Coronary artery (tissue), 2 donors: ENCODE results near the gene NXN.

Source experiments
- DNase-seq: peaks from one replicate; pipeline ENCODE4 v3.0.0-alpha.2; 2017; ENCODE audit warnings: low spot score
- H3K27ac ChIP-seq, 2 donors: fragments of 200-600 bp; sonication (generic); one replicate each; pipeline ENCODE4 v1.5.1; 2016 to 2019
- H3K4me3 ChIP-seq: fragments of 200-600 bp; sonication (generic); 2 replicates; pipeline ENCODE4 v1.5.1; 2016; ENCODE audit warnings: mild to moderate bottlenecking, moderate library complexity
- TF ChIP-seq, protein P1 (sequence below): fragments of 200-600 bp; sonication (generic); IDR thresholded peaks from one replicate; pipeline ENCODE4 v1.5.1; 2019; ENCODE audit warnings: antibody characterized with exemption

The NXN gene

DNA sequence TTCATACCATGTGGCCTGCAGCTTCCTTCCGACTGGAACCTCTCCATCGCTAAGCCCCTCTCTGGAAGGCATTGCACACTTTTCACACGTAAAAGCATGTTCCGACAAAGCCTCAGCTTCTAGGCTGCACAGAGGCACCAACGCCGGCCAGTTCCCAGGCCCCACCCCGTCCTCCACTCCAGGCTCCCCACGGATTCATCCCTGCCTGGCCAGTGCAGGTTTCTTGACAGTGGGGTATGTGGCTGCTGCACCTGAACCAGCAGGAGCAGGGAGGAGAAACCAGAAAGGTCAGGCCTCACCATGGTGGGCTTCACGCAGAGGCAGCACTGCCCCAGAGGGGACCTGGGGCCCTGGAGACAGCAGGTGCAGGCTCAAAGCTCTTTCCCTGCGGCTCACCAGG is 31.6 kb upstream of the NXN start:
- Histone ChIP-seq H3K27ac (peak overlapping the region; percentile 7 to 94), H3K4me3 (no peak overlapping the region)
- DNase-seq = no peak
- TF ChIP-seq, protein P1, sequence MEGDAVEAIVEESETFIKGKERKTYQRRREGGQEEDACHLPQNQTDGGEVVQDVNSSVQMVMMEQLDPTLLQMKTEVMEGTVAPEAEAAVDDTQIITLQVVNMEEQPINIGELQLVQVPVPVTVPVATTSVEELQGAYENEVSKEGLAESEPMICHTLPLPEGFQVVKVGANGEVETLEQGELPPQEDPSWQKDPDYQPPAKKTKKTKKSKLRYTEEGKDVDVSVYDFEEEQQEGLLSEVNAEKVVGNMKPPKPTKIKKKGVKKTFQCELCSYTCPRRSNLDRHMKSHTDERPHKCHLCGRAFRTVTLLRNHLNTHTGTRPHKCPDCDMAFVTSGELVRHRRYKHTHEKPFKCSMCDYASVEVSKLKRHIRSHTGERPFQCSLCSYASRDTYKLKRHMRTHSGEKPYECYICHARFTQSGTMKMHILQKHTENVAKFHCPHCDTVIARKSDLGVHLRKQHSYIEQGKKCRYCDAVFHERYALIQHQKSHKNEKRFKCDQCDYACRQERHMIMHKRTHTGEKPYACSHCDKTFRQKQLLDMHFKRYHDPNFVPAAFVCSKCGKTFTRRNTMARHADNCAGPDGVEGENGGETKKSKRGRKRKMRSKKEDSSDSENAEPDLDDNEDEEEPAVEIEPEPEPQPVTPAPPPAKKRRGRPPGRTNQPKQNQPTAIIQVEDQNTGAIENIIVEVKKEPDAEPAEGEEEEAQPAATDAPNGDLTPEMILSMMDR = no peak

DNA sequence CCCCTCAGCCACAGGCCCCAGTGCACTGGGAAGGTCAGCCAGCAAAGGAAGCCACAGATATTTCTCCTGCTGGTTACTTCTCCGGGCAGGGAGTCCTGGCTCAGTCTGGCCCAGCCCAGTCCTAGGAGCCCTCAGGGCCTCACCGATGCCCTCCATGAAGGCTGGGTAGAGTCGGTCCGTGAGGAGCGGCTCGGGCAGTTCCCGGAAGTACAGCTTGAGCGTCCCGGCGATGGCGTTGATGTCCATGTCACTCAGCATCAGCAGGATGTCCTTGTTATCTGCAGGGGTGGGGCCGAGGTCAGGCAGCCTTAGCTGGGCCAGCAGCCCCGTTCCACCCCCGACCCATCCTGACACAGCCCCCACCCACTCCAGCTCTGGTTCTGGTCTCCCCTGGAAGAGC is 31.0 kb upstream of the NXN start:
- Histone ChIP-seq H3K27ac (peak overlapping the region; percentile 94 to 96), H3K4me3 (no peak overlapping the region)
- TF ChIP-seq, protein P1 = no peak
- no peak for DNase-seq

GRCh38 chr17:1010086-1010450 is 30.5 kb upstream of the NXN start:
- no peak for DNase-seq
- TF ChIP-seq, protein P1 = no peak
- H3K27ac ChIP-seq = peak overlapping the region; percentile 94 to 96
- no peak overlapping the region for H3K4me3 ChIP-seq

- peak; percentile 76 for DNase-seq
- Histone ChIP-seq H3K27ac (peak overlapping the region; percentile 94 to 96), H3K4me3 (no peak overlapping the region)
- TF ChIP-seq, protein P1 = no peak
Observed at GRCh38 chr17:1009229-1010085, 29.9 kb upstream of the NXN start.

- TF ChIP-seq, protein P1 = no peak
- H3K4me3 ChIP-seq = peak overlapping the region; percentile 29
- H3K27ac ChIP-seq = peak overlapping the region; percentile 94 to 96
- peak; percentile 92 for DNase-seq
Observed at GRCh38 chr17:1008008-1008761, 28.6 kb upstream of the NXN start.

DNA sequence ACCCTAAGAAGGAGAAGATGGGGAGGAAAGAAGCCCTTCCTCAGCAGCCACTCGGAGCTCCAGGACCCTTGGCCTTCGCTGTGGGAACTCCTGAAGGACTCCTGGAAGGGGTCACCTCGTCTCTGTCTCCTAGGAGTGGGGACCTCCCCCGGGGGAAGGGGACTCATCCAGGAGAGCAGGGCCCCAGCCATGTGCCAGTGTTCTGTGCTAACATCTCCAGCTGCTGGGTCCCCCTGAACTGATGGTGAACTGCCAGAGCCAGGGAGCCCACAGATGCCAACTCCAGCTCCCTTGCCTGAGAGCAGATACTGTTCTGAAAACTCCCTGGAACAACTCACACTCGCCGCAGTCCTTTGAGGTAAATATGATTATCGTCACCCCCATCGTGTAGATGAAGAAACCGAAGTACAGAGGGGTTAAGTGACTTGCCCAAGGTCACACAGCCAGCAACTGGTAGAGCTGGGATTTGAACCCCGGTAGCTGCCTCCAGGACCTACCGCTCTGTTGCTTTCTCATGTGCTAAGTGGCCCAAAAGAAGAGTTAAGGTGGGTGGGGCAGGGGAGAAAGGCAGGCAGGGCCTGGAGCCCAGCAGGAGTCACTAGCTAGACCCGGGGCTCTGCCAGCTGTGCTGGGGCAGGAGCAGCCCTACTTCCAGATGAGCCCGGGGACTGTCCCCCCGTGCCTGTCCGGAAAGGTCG is 27.9 kb upstream of the NXN start:
- Histone ChIP-seq H3K27ac (peak overlapping the region; percentile 94 to 96), H3K4me3 (peak overlapping the region; percentile 29)
- peak; percentile 77 for DNase-seq
- TF ChIP-seq, protein P1 = no peak
